ENCODE measurements around the gene ELOB. TPM values are rescaled to one million over a fixed set of nuclear protein-coding genes. Genes with fewer than 3 reads are reported as not detected.
A peak's percentile ranks its signal among the peaks of the same experiment; 100 is the strongest.

ELOB gene
- total and polyA plus RNA-seq, 2 of the 13 experiments (the other 11 are each of a cell fraction or from before 2014, with no cell fraction given): 208 to 225 TPM

DNA sequence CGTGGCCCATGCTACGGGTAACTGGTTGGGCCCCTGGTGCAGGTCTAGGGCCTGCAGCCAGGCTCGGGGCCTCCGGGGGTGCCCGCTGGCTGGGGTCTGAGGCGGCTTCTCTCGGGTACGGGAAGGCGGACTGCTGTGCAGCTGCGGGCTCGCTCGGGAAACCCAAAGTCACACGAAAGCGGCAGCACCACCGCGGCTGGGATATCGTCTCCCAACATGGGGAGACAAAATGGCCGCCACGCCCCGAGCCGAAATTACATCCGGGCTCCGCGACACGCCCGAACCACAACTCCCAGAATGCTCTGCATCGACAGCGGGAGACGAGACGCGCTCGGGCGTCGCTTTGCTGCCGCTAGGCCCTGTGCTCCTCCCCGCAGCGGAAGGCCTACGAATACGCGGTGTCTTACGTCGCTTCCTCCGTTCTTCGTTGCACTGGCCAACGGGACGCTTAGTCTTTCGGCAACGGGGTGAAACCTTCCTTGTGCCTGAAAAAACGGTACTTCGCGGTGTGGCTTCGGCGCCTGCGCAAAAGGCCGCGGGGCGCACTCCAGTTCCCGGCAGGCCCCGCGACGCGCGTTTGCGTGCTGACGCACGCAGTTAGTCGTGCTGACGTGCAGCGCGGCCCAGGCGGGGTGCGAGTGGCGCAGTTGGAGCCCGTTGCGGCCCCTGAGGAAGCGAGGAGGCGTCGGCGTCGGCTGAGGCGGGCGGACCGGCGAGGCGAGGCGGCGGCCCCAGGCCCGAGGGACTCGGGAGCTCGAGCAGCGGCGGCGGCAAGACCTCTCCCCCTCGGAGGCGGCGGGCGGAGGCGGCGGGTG is 24.8 kb downstream of the ELOB start, which contains the start of gene SRRM2 (continued):
- TF ChIP-seq MED1 (CRISPR knock-in tag; IDR thresholded peaks at IDR 0.05) (peak; percentile 45; the same call in 1 of the 2 replicates), SNAPC5 (CRISPR knock-in tag; IDR thresholded peaks at IDR 0.05; ENCODE audit: borderline replicate concordance) (no peak), HIVEP1 (CRISPR knock-in tag; IDR thresholded peaks at IDR 0.05) (peak; percentile 52; the same call in 1 of the 2 replicates), ZNF12 (CRISPR knock-in tag; IDR thresholded peaks at IDR 0.05) (no peak; the same call in 1 of the 2 replicates), ZNF121 (CRISPR knock-in tag; IDR thresholded peaks at IDR 0.05) (no peak), SMARCE1 (IDR thresholded peaks at IDR 0.05; ENCODE audit: borderline replicate concordance) (no peak), ZNF558 (CRISPR knock-in tag; IDR thresholded peaks at IDR 0.05; ENCODE audit: borderline replicate concordance) (peak; percentile 54; the same call in 1 of the 2 replicates), ZBTB7B (CRISPR knock-in tag; IDR thresholded peaks at IDR 0.05) (no peak), SOX13 (IDR thresholded peaks at IDR 0.05) (no peak), SOX13 (CRISPR knock-in tag; conservative IDR thresholded peaks at IDR 0.05 in 1 of 2, IDR thresholded peaks at IDR 0.05 in 1 of 2) (peak in 1 of 2 experiments; percentile 12; a peak in 1 of 4 replicates), MEIS1 (CRISPR knock-in tag; IDR thresholded peaks at IDR 0.05; ENCODE audit: borderline replicate concordance) (no peak; the same call in 1 of the 2 replicates), ZBTB33 (CRISPR knock-in tag; IDR thresholded peaks at IDR 0.05) (no peak), ZIK1 (CRISPR knock-in tag; IDR thresholded peaks at IDR 0.05; ENCODE audit: borderline replicate concordance, low read depth) (peak; percentile 76; the same call in 1 of the 2 replicates), POGZ (CRISPR knock-in tag; IDR thresholded peaks at IDR 0.05) (peak; percentile 74; the same call in 1 of the 2 replicates), ZBTB8A (CRISPR knock-in tag; IDR thresholded peaks at IDR 0.05; ENCODE audit: borderline replicate concordance, low read depth) (no peak), ZNF329 (CRISPR knock-in tag; IDR thresholded peaks at IDR 0.05; ENCODE audit: low read depth) (peak; percentile 69; the same call in 1 of the 2 replicates), HCFC1 (IDR thresholded peaks at IDR 0.05; ENCODE audit: low read depth, low read length) (peak; percentile 78), ZNF547 (CRISPR knock-in tag; IDR thresholded peaks at IDR 0.05) (peak; percentile 87), ERF (CRISPR knock-in tag; IDR thresholded peaks at IDR 0.05) (peak; percentile 28; the same call in 1 of the 2 replicates), REL (CRISPR knock-in tag; conservative IDR thresholded peaks at IDR 0.05) (peak; percentile 92; the same call in 1 of the 2 replicates), U2AF2 (IDR thresholded peaks at IDR 0.05; ENCODE audit: low read depth, low read length) (no peak), ZNF713 (CRISPR knock-in tag; IDR thresholded peaks at IDR 0.05) (no peak), GMEB2 (CRISPR knock-in tag; IDR thresholded peaks at IDR 0.05; ENCODE audit: low read depth) (peak; percentile 97), SIN3A (IDR thresholded peaks at IDR 0.05; ENCODE audit: borderline replicate concordance, low read depth, low read length) (no peak; the same call in 1 of the 2 replicates), SP4 (CRISPR knock-in tag; IDR thresholded peaks at IDR 0.05) (peak; percentile 68), GTF3A (CRISPR knock-in tag; conservative IDR thresholded peaks at IDR 0.05) (0 out of 2 replicates have a peak, but pooled peaks have one; percentile 35), ONECUT2 (CRISPR knock-in tag; IDR thresholded peaks at IDR 0.05) (no peak; the same call in 1 of the 2 replicates), ZNF510 (CRISPR knock-in tag; IDR thresholded peaks at IDR 0.05; ENCODE audit: low read depth) (peak; percentile 56)

Data from HepG2 (cell line).